ENCODE measurements around the gene PIK3CG.

GRCh38 chr7:106888204-106888603 lies 23.1 kb downstream of the PIK3CG start:
- TF ChIP-seq POLR2A (IDR thresholded peaks at IDR 0.05): no peak
- no peak for TF ChIP-seq CTCF (IDR thresholded peaks at IDR 0.05)
